C4-2B (cell line): Measurements from ENCODE around the gene RAPGEF3.

Experiments
- ZFX ChIP-seq: fragments of 450-650 bp; IDR thresholded peaks from 2 replicates; pipeline ENCODE4 v1.6.1; 2017
- TF ChIP-seq, protein P1 (sequence below): fragments of 450-650 bp; conservative IDR thresholded peaks from 2 replicates; pipeline ENCODE4 v1.5.1; 2017; ENCODE audit warnings: mild to moderate bottlenecking

DNA sequence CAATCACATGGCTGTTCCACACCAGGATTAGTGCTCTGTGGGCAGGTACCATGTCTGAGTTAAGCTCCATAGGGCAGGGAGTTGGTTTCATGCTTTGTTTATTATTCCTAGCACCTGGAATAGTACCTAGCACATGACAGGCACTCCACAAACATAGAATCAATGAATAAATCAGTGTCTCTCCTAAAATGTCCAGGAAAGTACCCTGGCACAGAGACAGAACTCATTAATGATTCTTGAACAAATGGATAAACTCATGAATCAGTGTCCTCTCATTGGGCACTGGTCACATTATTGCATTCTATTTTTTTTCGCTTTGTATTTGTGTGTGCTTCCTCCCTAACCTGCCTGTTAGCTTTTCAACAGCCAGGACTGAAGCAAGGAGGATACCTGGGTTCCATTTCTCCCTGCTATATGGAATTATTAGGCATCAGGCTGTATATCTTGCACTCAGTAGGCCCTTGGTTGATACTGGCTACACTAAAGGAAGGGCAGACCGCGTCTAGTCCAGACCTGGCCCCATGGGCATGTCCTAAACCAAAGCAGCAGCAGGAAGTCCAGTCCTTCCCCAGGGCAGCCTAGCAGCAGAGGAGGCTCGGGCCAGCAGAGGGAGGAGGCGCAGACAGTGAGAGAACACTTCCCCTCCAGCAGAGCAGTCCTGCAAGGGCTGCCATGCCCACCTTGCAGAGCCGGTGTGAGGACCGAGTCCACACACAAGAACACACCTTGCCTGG lies 42.7 kb upstream of the RAPGEF3 start:
- TF ChIP-seq, protein P1, sequence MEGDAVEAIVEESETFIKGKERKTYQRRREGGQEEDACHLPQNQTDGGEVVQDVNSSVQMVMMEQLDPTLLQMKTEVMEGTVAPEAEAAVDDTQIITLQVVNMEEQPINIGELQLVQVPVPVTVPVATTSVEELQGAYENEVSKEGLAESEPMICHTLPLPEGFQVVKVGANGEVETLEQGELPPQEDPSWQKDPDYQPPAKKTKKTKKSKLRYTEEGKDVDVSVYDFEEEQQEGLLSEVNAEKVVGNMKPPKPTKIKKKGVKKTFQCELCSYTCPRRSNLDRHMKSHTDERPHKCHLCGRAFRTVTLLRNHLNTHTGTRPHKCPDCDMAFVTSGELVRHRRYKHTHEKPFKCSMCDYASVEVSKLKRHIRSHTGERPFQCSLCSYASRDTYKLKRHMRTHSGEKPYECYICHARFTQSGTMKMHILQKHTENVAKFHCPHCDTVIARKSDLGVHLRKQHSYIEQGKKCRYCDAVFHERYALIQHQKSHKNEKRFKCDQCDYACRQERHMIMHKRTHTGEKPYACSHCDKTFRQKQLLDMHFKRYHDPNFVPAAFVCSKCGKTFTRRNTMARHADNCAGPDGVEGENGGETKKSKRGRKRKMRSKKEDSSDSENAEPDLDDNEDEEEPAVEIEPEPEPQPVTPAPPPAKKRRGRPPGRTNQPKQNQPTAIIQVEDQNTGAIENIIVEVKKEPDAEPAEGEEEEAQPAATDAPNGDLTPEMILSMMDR = no peak
- TF ChIP-seq ZFX = no peak
